Inferior parietal cortex (tissue), 1 donor: ENCODE measurements around the gene PPM1B.
A peak's percentile ranks its signal among the peaks of the same experiment; 100 is the strongest.
"Not testable (repeated sequence)": the region's sequence is repeated elsewhere in the genome, so short reads cannot be mapped to it uniquely, and the experiment has no call there.

Experiments used
- DNase-seq: peaks from one replicate; pipeline ENCODE4 v3.0.0-alpha.2; 2016; ENCODE audit errors: extremely low spot score

The PPM1B gene

GRCh38 chr2:44163777-44164176, 4.9 kb upstream of the PPM1B start:
- DNase-seq = no peak

- no peak for DNase-seq
Observed at GRCh38 chr2:44164617-44165016, 4.1 kb upstream of the PPM1B start.

GRCh38 chr2:44166096-44166495, 2.6 kb upstream of the PPM1B start:
- DNase-seq = no peak

DNA sequence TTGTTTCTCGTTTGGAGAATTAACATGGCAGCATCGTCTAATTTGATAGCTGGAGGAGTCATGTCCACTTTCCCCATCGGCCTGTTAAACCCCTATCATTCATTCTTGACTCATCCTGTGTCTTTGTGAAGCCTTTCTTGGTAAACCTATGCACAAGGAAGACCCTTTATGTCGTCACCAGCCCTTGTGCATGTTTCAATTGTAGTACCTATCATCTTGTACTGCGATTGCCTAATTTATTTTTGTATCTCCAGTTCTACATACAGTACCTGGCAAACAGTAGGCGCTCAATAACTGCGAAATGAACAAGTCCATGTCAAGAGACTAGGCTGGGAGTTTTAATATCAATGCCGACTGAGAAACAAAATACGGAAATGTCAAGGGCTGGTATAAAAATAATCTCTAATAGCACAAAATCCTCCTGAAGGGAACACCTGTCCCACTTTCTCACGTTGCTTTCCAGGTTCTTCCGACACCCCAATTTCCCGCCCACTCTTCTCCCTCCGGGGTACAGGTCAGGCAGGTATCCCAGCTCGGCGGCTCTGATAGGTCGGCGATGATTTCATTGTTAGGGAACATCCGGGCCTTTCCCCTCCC, 1.3 kb upstream of the PPM1B start:
- no peak for DNase-seq

DNA sequence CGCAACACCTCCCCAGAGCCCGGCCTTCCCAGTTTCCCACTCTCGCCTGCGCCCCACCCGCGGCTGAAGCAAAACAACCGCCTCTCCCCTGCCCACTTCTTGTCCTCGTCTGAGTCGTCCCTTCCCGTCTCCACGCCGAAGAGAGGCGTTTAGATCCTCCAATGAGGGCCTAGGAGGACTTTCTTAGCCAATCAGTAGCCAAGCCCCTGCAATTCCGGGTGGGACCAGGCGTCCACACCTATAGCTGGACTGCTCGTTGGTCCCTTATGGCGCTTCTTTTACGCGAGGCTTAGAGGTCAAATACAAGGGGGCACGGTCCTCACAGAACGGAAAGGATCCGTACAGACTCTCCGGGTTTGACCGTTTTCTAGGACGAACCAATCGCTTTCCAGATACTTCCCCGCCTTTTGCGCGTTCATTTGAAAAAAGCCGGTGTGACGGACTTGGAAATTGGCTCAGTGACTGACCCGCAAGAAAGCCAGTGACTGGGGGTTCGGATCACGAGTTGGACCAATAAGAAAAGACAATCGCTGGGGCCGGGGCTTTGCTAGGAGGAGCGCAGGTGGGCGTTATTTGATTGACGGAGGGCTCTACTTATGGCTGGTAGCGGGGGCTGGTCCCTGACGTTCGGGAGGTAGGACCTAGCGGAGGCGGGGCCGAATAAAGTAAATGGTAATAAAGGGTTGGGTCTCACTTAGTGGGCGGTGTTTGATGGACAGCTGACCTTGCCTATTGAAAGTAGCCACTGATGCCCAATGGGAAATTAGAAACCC, 581 bp upstream of the PPM1B start:
- peak; percentile 99 for DNase-seq

DNA sequence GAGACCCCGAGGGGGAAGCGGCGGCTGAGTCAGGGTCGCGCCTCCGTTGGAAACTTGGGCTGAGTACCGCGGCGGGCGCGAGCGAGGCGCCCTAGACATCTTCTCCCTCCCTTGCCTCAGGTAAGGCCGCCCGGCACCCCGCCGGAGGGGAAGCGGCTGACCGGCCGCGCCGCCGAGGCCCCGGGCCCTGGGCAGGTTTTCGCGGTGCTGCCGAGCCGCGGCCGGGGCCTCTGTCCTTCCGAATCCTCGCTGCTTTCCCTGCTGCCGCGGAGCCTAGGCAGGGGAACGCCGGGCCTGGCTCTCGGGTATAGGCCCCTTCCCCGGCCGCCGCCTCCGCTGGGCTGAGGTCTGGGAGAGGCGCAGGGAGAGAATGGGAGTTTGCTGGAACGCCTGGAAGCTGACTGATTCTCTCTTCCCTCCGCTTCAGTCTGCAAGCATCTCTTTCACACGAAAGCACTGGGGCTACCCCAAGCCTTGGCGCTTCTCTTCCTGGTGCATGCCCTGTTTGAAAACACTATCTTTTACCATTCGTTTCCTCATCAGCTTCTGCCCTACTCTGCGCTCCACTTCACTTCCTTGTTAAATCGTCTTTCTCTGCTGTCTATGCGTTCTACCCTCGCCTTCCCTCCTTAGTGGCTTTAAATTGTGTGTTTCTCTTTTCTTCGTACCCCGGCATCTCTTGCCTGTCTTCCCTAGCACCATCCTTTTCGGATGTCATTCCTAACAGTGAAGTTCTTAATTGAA, 652 bp downstream of the PPM1B start:
- peak; percentile 59 for DNase-seq

DNA sequence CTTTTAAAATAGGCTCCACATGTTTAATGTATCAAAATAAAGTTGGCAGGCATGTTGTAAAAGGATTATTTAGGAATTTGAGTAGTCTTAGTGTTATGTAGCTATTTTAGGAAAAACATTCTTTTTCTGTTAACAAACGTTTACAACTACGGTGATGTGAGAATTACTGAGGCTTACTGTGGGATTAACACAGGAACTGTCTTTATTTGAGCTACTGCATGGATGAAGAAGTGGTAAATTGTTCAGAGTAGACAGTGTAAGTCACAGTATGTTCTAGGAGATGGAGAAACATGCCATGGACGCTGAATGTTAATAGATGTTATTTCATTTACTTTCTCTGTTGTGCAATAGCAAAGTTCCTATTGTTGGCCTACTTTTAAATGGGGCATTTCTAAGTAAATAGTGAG, 1.6 kb downstream of the PPM1B start:
- DNase-seq = peak; percentile 60

DNA sequence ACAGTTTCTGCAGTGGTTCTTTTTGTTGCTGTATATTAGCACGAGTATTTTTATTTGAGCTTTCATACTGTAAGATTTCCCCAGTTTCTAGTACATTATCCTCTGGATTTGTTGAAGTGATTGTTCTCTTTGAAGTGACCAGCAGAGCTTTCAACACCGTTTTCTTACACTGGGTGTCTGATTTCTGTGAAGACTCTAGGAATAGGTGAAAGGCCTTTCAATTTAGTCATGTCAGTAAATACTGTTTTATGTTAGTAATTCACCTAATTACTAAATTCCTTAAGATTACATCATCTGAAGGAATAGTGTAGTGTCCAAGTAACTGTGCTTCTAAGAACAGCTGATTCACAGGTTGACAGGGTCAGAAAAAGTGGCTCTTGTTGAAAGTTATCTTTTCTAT, 2.3 kb downstream of the PPM1B start:
- no peak for DNase-seq

DNA sequence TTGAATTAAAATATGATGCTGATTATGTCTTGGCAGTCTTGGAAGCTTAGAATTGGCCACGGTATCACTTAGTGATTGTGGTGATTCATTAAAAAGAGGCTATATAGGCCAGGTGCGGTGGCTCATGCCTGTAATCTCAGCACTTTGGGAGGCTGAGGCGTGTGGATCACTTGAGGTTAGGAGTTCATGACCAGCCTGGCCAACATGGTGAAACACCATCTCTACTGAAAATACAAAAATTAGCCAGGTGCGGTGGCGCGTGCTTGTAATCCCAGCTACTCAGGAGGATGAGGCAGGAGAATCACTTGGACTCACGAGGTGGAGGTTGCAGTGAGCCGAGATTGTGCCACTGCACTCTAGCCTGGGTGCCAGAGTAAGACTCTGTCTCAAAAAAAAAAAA, 2.8 kb downstream of the PPM1B start:
- DNase-seq = not testable (repeated sequence)

DNA sequence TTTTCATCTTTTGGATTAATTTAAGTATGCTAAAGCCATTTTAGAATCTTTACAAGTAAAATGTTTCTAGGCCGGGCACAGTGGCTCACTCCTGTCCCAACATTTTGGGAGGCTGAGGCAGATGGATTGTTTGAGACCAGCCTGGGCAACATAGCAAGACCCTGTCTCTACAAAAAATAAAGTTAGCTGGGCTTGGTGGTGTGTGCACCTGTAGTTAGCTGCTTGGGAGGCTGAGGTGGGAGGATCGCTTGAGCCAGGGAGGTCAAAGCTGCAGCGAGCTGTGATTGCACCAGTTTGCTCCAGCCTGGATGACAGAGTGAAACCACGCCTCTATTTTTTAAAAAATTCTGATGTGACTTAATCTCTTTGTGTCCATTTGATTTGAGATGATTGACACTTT, 3.9 kb downstream of the PPM1B start:
- DNase-seq = no peak

DNA sequence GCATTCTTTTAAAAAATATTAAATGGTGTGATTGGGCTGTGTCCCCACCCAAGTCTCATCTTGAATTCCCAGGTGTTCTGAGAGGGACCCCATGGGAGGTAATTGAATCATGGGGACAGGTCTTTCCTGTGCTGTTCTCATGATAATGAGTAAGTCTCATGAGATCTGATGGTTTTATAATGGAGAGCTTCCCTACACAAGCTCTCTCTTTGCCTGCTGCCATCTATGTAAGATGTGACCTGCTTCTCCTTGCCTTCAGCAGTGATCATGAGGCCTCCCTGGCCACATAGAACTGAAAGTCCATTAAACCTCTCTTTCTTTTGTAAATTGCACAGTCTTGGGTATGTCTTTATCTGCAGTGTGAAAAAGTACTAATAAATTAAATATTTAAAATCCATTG, 10.3 kb downstream of the PPM1B start:
- no peak for DNase-seq

- no peak for DNase-seq
Observed at GRCh38 chr2:44181648-44182047, 13.0 kb downstream of the PPM1B start.

DNA sequence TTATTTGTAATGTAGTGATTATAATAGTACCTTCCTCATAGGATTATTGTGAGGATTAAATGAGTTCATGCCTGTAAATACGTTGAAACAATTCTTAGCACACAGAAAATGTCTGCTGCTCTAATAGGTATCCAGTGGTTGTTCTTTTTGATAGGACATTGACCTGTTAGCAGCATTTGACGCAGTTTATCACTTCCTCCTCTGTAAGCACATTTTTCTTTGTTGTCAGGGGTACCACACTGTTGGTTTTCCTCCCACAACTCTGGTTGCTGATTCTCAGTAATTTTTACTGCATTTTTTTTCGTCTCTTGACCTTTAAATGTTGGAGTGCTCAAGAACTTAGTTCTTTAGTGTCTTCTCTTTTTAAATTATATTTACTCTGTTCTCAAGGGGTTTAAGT, 15.4 kb downstream of the PPM1B start:
- no peak for DNase-seq

DNA sequence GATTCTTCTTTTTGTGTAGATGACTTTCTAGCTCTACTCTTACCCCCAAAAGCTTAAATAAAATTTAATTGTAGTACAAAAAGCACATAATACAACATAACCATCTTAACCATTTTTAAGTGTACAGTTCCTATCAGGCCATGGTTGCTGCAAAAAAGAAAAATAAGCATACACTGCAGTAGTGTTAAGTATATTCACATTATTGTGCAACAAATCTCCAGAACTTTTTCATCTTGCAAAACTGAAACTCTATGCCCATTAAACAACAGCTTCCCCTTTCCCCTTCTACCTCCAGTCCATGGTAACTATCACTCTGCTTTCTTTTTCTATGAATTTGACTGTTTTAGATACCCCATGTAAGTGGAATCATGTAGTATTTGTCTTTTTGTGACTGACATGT, 18.1 kb downstream of the PPM1B start:
- no peak for DNase-seq

GRCh38 chr2:44187251-44187650, 18.6 kb downstream of the PPM1B start:
- no peak for DNase-seq

DNA sequence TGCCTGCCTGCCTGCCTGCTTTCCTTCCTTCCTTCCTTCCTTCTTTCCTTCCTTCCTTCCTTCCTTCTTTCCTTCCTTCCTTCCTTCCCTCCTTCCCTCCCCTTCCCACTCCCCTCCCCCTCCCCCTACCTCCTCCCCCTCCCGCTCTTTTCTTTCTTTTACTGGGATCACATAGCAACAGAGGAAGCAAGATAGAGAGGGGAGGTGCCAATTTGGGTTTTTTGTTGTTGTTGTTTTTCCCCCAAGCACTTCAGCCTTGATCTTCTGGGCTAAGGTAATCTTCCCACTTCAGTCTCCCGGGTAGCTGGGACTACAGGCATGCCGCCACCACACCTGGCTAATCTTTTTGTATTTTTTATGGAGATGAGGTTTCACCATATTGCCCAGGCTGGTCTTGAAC, 20.0 kb downstream of the PPM1B start:
- DNase-seq = no peak

GRCh38 chr2:44189104-44189503, 20.4 kb downstream of the PPM1B start:
- DNase-seq = no peak

- DNase-seq = no peak
Observed at GRCh38 chr2:44190526-44190925, 21.9 kb downstream of the PPM1B start.

GRCh38 chr2:44191739-44192138, 23.1 kb downstream of the PPM1B start:
- DNase-seq = no peak

GRCh38 chr2:44192646-44193045, 24.0 kb downstream of the PPM1B start:
- DNase-seq = no peak

DNA sequence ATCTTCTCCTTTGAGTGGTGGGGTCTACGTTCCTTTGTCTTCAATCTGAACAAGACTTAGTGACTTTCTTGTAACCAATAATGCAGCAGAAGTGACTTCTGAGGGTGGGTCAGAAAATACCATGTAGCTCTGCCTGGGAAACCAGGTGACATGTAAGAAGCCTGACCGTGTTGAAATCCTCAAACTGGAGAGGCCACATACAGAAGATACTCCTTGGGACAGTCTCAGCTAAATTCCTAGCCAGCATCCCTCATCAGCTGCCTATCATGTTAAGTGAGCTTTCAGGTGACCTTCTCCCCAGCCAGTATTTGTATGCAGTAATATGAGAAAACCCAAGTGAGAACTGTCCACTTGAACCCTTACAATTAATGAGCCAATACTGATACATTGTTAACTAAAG, 27.0 kb downstream of the PPM1B start:
- no peak for DNase-seq

DNA sequence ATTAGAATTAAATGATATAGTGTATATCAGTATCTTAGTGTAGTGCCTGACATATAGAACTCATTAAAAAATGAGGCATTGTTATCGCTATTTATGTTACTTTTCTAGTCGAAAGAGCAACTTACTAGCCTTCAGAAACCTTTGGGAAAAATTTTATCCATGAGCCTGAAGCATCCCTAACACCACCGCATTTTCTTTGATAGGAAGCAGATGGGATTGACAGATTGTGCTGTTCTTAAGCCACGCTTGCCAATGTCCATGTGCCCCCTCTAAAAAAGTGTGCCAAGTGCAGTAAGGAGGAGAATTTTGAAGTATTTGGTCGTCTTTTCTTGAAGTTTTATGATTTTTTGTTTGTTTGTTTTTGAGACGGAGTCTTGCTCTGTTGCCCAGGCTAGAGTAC, 29.1 kb downstream of the PPM1B start:
- no peak for DNase-seq

- no peak for DNase-seq
Observed at GRCh38 chr2:44200011-44200410, 31.3 kb downstream of the PPM1B start.
